Liver (tissue), 3 donors: Measurements from ENCODE around the gene SHC3.

ENCODE experiments used
- ATF3 ChIP-seq: IDR thresholded peaks from 2 replicates; pipeline ENCODE4 v1.6.1; 2016; ENCODE audit warnings: antibody characterized with exemption
- EGR1 ChIP-seq, 2 donors: IDR thresholded peaks; 2 replicates each; pipeline ENCODE4 v1.6.1; 2016 to 2018; ENCODE audit warnings: antibody characterized with exemption in 2 of 2, low read depth in 2 of 2
- FOXA1 ChIP-seq: IDR thresholded peaks from 2 replicates; pipeline ENCODE4 v1.6.1; 2016; ENCODE audit warnings: antibody characterized with exemption
- GABPA ChIP-seq, 2 donors: IDR thresholded peaks in 1 of 2; conservative IDR thresholded peaks in 1 of 2; 2 replicates each; pipeline ENCODE4 v1.6.1; 2016; ENCODE audit warnings: antibody characterized with exemption in 2 of 2, mild to moderate bottlenecking in 1 of 2, moderate library complexity in 1 of 2
- JUND ChIP-seq, 2 donors: IDR thresholded peaks; 2 replicates each; pipeline ENCODE4 v1.6.1; 2016; ENCODE audit warnings: antibody characterized with exemption in 2 of 2
- RAD21 ChIP-seq, 2 donors: IDR thresholded peaks; 2 replicates each; pipeline ENCODE4 v1.6.1; 2016; ENCODE audit warnings: antibody characterized with exemption in 2 of 2, mild to moderate bottlenecking in 2 of 2
- TAF1 ChIP-seq: conservative IDR thresholded peaks from 2 replicates; pipeline ENCODE4 v1.6.1; 2016; ENCODE audit warnings: antibody characterized with exemption, mild to moderate bottlenecking
- YY1 ChIP-seq: IDR thresholded peaks from 2 replicates; pipeline ENCODE4 v1.6.1; 2016; ENCODE audit warnings: antibody characterized with exemption, mild to moderate bottlenecking
- ZBTB33 ChIP-seq: IDR thresholded peaks from 2 replicates; pipeline ENCODE4 v1.6.1; 2016; ENCODE audit warnings: antibody characterized with exemption
- TF ChIP-seq, protein P1 (sequence below): fragments of 150-350 bp; IDR thresholded peaks from 2 replicates; pipeline ENCODE4 v1.5.1; 2017; ENCODE audit warnings: improper control_type of control experiment, low read depth, low read length; ENCODE audit not compliant: missing input control
- TF ChIP-seq, protein P2 (sequence below): IDR thresholded peaks from 2 replicates; pipeline ENCODE4 v1.6.1; 2016; ENCODE audit warnings: antibody characterized with exemption
- donor health status: healthy.
- donor health status: healthy.

DNA sequence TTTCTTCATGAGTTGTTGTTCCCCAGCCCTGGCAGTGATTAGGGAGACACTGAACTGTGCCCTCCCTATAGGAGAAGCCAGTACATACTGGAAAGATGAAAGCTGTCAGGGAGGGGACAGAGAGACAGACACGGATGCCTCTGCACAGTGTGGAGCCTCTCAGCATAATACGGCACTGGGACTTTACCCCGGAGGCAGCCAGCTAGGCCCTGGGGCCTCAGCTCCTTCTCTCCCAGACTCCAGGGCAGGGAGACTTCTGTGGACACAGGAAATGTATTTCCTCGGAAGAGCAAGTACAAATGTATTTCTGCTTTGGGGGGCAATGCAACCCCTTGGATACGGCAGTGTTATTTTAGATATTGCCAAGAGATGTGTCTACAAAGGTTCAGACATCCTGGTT lies 125.3 kb downstream of the SHC3 start:
- TF ChIP-seq, protein P1, sequence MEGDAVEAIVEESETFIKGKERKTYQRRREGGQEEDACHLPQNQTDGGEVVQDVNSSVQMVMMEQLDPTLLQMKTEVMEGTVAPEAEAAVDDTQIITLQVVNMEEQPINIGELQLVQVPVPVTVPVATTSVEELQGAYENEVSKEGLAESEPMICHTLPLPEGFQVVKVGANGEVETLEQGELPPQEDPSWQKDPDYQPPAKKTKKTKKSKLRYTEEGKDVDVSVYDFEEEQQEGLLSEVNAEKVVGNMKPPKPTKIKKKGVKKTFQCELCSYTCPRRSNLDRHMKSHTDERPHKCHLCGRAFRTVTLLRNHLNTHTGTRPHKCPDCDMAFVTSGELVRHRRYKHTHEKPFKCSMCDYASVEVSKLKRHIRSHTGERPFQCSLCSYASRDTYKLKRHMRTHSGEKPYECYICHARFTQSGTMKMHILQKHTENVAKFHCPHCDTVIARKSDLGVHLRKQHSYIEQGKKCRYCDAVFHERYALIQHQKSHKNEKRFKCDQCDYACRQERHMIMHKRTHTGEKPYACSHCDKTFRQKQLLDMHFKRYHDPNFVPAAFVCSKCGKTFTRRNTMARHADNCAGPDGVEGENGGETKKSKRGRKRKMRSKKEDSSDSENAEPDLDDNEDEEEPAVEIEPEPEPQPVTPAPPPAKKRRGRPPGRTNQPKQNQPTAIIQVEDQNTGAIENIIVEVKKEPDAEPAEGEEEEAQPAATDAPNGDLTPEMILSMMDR = no peak
- TF ChIP-seq GABPA (IDR thresholded peaks at IDR 0.05 in 1 of 2, conservative IDR thresholded peaks at IDR 0.05 in 1 of 2) (no peak), FOXA1 (no peak), ATF3 (no peak), JUND (IDR thresholded peaks at IDR 0.05) (no peak), TAF1 (no peak), YY1 (no peak), EGR1 (IDR thresholded peaks at IDR 0.05; ENCODE audit: low read depth in 2 of 2) (no peak), ZBTB33 (no peak), RAD21 (IDR thresholded peaks at IDR 0.05) (no peak)
- TF ChIP-seq, protein P2, sequence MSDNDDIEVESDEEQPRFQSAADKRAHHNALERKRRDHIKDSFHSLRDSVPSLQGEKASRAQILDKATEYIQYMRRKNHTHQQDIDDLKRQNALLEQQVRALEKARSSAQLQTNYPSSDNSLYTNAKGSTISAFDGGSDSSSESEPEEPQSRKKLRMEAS = no peak
